HG02885 (cell line): ENCODE measurements around the gene GOLT1A.

Experiments used
- ATAC-seq: cut with Tn5 transposase; IDR thresholded peaks from one replicate; pipeline ENCODE4 v1.9.1; 2021; ENCODE audit warnings: mild to moderate bottlenecking; ENCODE audit not compliant: unreplicated experiment, poor library complexity

The GOLT1A gene

GRCh38 chr1:204166219-204166618 lies 47.6 kb downstream of the GOLT1A start, which contains the start of gene REN:
TSS of gene REN (minus strand) at chr1:204166337. CDS start at chr1:204166293, 44 bp downstream.
- ATAC-seq = no peak

- peak; percentile 63 for ATAC-seq
Measured at GRCh38 chr1:204162494-204163074, 51.2 kb downstream of the GOLT1A start.

GRCh38 chr1:204161609-204162493 lies 51.9 kb downstream of the GOLT1A start:
- ATAC-seq = no peak

- ATAC-seq = no peak
Measured at GRCh38 chr1:204157962-204158361, 55.8 kb downstream of the GOLT1A start.

GRCh38 chr1:204155881-204156280 lies 57.9 kb downstream of the GOLT1A start:
- ATAC-seq = no peak

- ATAC-seq = no peak
Measured at GRCh38 chr1:204154568-204155255, 59.1 kb downstream of the GOLT1A start.

GRCh38 chr1:204153667-204154066 lies 60.1 kb downstream of the GOLT1A start:
- ATAC-seq = no peak

GRCh38 chr1:204152310-204153044 lies 61.3 kb downstream of the GOLT1A start:
- ATAC-seq = no peak

- no peak for ATAC-seq
Measured at GRCh38 chr1:204151552-204152309, 62.1 kb downstream of the GOLT1A start, which contains the start of gene ETNK2. TSS of gene ETNK2 (minus strand) at chr1:204152044. CDS start at chr1:204151852, 192 bp downstream.

GRCh38 chr1:204150702-204151551 lies 62.9 kb downstream of the GOLT1A start:
- no peak for ATAC-seq

- ATAC-seq = no peak
Measured at GRCh38 chr1:204149635-204150565, 63.9 kb downstream of the GOLT1A start.

GRCh38 chr1:204149107-204149506 lies 64.7 kb downstream of the GOLT1A start:
- no peak for ATAC-seq
